Epithelial cell of proximal tubule (primary cell): Measurements from ENCODE around the gene COL13A1. TPM values are rescaled to one million over a fixed set of nuclear protein-coding genes. Genes with fewer than 3 reads are reported as not detected.

Experiments used
- DNase-seq: peaks from one replicate; pipeline ENCODE4 v3.0.0-alpha.2; 2011; ENCODE audit warnings: low read depth
- H3K4me3 ChIP-seq: 2 replicates; pipeline ENCODE4 v1.5.1; 2011; ENCODE audit warnings: low read depth, mild to moderate bottlenecking, low read length
- CTCF ChIP-seq: conservative IDR thresholded peaks from 2 replicates; pipeline ENCODE4 v1.5.1; 2012; ENCODE audit warnings: low read depth, mild to moderate bottlenecking, low read length
- total RNA-seq: library from RNA; depleted of rRNA; stranded (reverse); fragments of >200 nt; gene quantifications from 2 replicates; pipeline ENCODE4 v1.2.3, GENCODE V29; 2015

COL13A1 gene
- total RNA-seq, 1 donor from 2014 or later, result 13.6 TPM

DNA sequence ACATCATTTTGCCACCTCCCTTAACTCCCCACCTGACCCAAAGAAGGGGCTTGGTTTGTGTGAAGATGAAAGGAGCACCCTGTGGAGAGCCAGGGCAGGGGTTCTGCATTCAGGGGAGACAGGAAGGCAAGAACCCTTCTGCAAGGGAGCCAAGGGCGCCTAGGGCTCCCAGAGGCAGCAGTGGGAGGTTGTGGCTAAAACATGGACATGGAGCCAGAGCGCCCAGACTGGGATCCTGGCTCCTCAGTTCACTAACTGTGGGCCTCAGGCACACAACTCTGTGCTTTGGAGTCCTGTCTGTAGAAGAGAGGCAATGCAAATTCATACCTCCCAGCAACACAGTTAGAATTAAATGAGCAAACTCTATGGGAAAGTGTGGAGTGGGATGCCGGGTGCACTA, 127.9 kb downstream of the COL13A1 start:
- DNase-seq, result no peak
- no peak for TF ChIP-seq CTCF
- H3K4me3 ChIP-seq, result no peak overlapping the region

GRCh38 chr10:69934768-69935167, 133.1 kb downstream of the COL13A1 start:
- H3K4me3 ChIP-seq, result no peak overlapping the region
- peak; percentile 34 for TF ChIP-seq CTCF
- DNase-seq, result no peak

DNA sequence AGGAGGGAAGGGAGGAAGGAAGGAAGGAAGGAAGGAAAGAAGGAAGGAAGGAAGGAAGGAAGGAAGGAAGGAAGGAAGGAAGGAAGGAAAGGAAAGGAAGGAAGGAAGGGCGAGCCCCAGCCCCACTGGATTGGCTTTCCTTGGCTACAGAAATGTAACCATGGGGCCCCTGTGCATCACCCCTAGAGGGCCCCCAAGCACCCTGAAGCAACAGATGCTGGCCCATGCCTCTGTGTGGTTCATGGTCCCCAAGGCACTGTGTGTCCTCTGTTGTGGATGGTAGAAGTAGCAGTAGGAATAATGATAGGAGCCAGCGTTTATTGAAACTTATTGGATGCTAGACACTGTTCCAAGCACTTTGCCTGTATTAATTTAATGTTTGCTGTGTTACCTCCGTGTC, 134.4 kb downstream of the COL13A1 start:
- H3K4me3 ChIP-seq, result no peak overlapping the region
- peak; percentile 48 for TF ChIP-seq CTCF
- DNase-seq, result no peak

GRCh38 chr10:69938541-69938991, 136.9 kb downstream of the COL13A1 start:
- no peak for TF ChIP-seq CTCF
- no peak for DNase-seq
- no peak overlapping the region for H3K4me3 ChIP-seq

GRCh38 chr10:69939061-69939460, 137.4 kb downstream of the COL13A1 start:
- DNase-seq, result no peak
- H3K4me3 ChIP-seq, result no peak overlapping the region
- TF ChIP-seq CTCF, result no peak

DNA sequence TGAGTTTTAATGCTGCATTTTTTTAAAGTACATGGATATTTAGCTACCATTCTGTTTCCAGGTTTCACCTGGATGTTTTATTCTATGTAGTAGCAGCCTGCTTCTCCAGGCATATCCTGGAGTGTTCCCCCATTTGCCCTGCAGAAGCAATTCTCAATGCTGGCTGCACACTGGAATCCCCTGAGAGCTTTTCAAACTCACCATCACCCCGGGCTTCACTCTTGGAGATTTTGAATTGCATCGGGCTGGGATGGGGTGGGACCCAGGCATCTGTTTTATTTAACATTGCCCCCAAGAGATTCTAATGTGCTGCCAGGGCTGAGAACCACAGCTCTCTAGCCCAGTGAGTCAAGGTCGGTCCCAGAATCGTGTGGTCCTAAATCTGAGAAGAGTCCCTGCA, 137.8 kb downstream of the COL13A1 start:
- TF ChIP-seq CTCF, result no peak
- no peak for DNase-seq
- H3K4me3 ChIP-seq, result no peak overlapping the region

DNA sequence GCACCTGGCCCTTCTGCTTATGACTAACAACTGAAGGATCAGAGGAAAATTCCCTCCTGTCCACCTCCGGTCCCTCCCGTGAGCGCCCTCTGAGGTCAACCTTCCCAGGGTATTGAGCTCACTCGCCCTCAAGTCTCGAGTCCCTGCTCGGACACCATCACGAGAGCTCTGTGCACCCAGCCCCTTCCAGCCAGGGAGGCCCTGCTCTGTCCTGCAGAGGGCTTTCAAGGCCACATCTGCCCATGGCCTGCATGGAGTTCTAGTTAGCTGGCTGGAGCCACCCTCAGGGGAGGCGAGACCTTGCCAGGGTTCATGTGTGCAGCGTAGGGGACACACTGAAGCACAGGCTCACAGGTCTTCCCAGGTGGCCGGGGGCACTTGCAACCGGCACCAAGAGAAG, 140.0 kb downstream of the COL13A1 start:
- no peak for DNase-seq
- TF ChIP-seq CTCF, result no peak

More for the DNA sequence above, 140.0 kb downstream of the COL13A1 start:
- no peak overlapping the region for H3K4me3 ChIP-seq
